A673 (cell line): ENCODE measurements around the gene CTNNA2. TPM values are rescaled to one million over a fixed set of nuclear protein-coding genes. Genes with fewer than 3 reads are reported as not detected.

Experiments
- BruUV-seq: library from RNA; stranded (reverse); fragments of 400-500 nt; replicated peaks from 2 replicates; lab custom pipeline; 2021; lab: Mats Ljungman, UMichigan
- CTCF ChIA-PET: fragments of 300-600 bp; sonication (Branson Sonifier 250); formaldehyde crosslinking; loops from one replicate; lab custom pipeline; 2022; ENCODE audit warnings: antibody characterized with exemption; lab: Charles Lee
- POLR2A ChIA-PET: fragments of 300-600 bp; sonication (Branson Sonifier 250); formaldehyde crosslinking; loops from one replicate; lab custom pipeline; 2022; ENCODE audit warnings: antibody characterized with exemption; ENCODE audit not compliant: low non-redundant PET; lab: Charles Lee
- DNase-seq: peaks from one replicate; pipeline ENCODE4 v3.0.0-alpha.2; 2015; ENCODE audit warnings: low spot score
- H3K27ac ChIP-seq: fragments of 200-600 bp; sonication (generic); 2 replicates; pipeline ENCODE4 v1.5.1; 2016; ENCODE audit warnings: mixed run types, low read depth, mild to moderate bottlenecking, mixed read lengths, antibody characterized with exemption, low read length; ENCODE audit not compliant: poor library complexity, severe bottlenecking
- H3K27me3 ChIP-seq: fragments of 200-600 bp; sonication (generic); replicated peaks from 2 replicates; pipeline ENCODE4 v1.6.1; 2017; ENCODE audit warnings: mixed run types, low read depth, mild to moderate bottlenecking, mixed read lengths, antibody characterized with exemption, low read length; ENCODE audit not compliant: insufficient read depth, poor library complexity
- H3K36me3 ChIP-seq: fragments of 200-600 bp; sonication (generic); 2 replicates; pipeline ENCODE4 v1.6.1; 2016; ENCODE audit warnings: mixed run types, mild to moderate bottlenecking, mixed read lengths, antibody characterized with exemption, low read length; ENCODE audit not compliant: insufficient read depth, poor library complexity, severe bottlenecking
- H3K4me1 ChIP-seq: fragments of 200-600 bp; sonication (generic); 2 replicates; pipeline ENCODE4 v1.6.1; 2017; ENCODE audit warnings: mixed run types, mild to moderate bottlenecking, mixed read lengths, antibody characterized with exemption, low read length; ENCODE audit not compliant: insufficient read depth, poor library complexity, severe bottlenecking
- H3K4me3 ChIP-seq: fragments of 200-600 bp; sonication (generic); 2 replicates; pipeline ENCODE4 v1.5.1; 2016; ENCODE audit warnings: low read depth, mixed run types, mild to moderate bottlenecking, mixed read lengths, low read length; ENCODE audit not compliant: poor library complexity, severe bottlenecking
- H3K9me3 ChIP-seq: fragments of 200-600 bp; sonication (generic); 2 replicates; pipeline ENCODE4 v1.6.1; 2016; ENCODE audit warnings: mixed run types, low read depth, mild to moderate bottlenecking, mixed read lengths, antibody characterized with exemption, low read length; ENCODE audit not compliant: poor library complexity, severe bottlenecking
- EZH2 ChIP-seq: fragments of 200-600 bp; sonication (generic); IDR thresholded peaks from 2 replicates; pipeline ENCODE4 v1.6.1; 2017; ENCODE audit warnings: borderline replicate concordance, low read depth, mild to moderate bottlenecking, mixed read lengths, antibody characterized with exemption, low read length; ENCODE audit not compliant: poor library complexity, severe bottlenecking
- intact Hi-C: fragments of 100-400 bp; cut with micrococcal nuclease; formaldehyde crosslinking; loops from one replicate; pipeline ENCODE4 v1.10.0; 2022; ENCODE audit not compliant: unreplicated experiment
- total RNA-seq: library from RNA; stranded (reverse); gene quantifications from 2 replicates; pipeline ENCODE4 v1.2.3, GENCODE V29; 2021
- TF ChIP-seq, protein P1 (sequence below): fragments of 300-800, 200-600 bp; sonication (generic); conservative IDR thresholded peaks from 2 replicates; pipeline ENCODE4 v1.5.1; 2017; ENCODE audit warnings: low read depth, mild to moderate bottlenecking, antibody characterized with exemption, low read length, moderate library complexity, mixed read lengths

CTNNA2 gene
- total RNA-seq, 1 experiment from 2014 or later: not detected

DNA sequence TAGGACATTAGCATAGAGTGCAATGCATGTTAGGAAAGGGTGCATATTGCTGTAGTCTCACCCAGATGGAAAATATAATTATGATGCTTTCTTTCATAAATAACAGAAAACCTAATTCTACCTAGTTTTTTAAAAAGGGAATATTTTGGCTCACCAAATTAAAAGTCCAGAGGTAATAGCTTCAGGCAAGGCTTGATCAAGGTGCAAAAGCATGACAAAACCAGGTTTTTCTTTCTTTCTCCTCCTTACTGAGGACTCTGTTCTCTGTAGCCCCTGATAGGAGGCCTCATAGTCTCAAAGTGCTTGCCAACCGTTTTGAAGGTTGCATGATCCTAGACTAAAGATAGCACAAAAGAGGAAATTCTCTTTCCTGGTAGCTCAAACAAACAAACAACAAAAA lies 349.9 kb downstream of the CTNNA2 start:
- no peak for TF ChIP-seq EZH2
- TF ChIP-seq, protein P1, sequence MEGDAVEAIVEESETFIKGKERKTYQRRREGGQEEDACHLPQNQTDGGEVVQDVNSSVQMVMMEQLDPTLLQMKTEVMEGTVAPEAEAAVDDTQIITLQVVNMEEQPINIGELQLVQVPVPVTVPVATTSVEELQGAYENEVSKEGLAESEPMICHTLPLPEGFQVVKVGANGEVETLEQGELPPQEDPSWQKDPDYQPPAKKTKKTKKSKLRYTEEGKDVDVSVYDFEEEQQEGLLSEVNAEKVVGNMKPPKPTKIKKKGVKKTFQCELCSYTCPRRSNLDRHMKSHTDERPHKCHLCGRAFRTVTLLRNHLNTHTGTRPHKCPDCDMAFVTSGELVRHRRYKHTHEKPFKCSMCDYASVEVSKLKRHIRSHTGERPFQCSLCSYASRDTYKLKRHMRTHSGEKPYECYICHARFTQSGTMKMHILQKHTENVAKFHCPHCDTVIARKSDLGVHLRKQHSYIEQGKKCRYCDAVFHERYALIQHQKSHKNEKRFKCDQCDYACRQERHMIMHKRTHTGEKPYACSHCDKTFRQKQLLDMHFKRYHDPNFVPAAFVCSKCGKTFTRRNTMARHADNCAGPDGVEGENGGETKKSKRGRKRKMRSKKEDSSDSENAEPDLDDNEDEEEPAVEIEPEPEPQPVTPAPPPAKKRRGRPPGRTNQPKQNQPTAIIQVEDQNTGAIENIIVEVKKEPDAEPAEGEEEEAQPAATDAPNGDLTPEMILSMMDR: no peak
- no peak for DNase-seq
- Histone ChIP-seq H3K36me3 (no peaks in the 10 kb centered on the region), H3K4me3 (no peak overlapping the region), H3K9me3 (no peaks in the 10 kb centered on the region), H3K27me3 (peaks cover 8% of the 10 kb centered on the region), H3K4me1 (no peaks in the 10 kb centered on the region), H3K27ac (no peak overlapping the region)
- CTCF ChIA-PET: no interaction called here
- POLR2A ChIA-PET: no interaction called here
- intact Hi-C loops: loop anchor here (5.0 kb wide), 1 partner anchor 630 kb away; no protein-coding TSS in a partner anchor
- BruUV-seq: no TSS peak

DNA sequence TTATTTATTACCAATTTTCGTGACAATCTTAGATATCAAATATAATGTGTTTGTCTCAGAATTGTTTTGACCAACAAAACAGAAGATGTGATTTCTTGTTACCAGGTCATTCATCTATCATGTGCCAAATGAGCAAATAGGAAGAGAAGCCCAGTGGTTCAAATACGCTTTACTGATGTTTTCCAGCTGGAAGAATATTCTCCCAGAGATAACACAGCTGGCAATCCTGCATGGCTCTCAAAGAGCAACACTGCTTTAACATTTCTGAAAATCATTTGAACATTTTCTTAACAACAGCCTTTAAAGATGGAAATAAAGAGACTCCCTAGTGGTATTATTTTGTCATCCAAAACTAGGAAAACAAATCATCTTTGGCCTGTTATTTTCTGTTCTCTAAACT lies 359.8 kb downstream of the CTNNA2 start:
- Histone ChIP-seq H3K27me3 (peaks cover 13% of the 10 kb centered on the region), H3K4me1 (no peaks in the 10 kb centered on the region), H3K36me3 (no peaks in the 10 kb centered on the region), H3K27ac (no peak overlapping the region), H3K4me3 (no peak overlapping the region), H3K9me3 (no peaks in the 10 kb centered on the region)
- DNase-seq: no peak
- intact Hi-C loops: no loop called here
- TF ChIP-seq EZH2: no peak
- BruUV-seq: no TSS peak
- CTCF ChIA-PET: no interaction called here
- POLR2A ChIA-PET: no interaction called here

DNA sequence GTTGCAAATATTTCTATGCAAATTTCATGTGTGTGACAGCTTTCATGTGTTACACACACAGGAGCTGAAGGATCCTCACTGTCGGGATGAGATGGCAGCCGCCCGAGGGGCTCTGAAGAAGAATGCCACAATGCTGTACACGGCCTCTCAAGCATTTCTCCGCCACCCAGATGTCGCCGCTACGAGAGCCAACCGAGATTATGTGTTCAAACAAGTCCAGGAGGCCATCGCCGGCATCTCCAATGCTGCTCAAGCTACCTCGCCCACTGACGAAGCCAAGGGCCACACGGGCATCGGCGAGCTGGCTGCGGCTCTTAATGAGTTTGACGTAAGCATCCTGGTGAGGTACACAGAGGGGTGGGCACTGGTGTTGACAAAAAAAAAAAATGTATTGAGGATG lies 361.2 kb downstream of the CTNNA2 start:
- no peak for DNase-seq
- Histone ChIP-seq H3K4me1 (no peaks in the 10 kb centered on the region), H3K27ac (no peak overlapping the region), H3K36me3 (no peaks in the 10 kb centered on the region), H3K4me3 (no peak overlapping the region), H3K9me3 (no peaks in the 10 kb centered on the region), H3K27me3 (peaks cover 8% of the 10 kb centered on the region)
- no TSS peak for BruUV-seq
- intact Hi-C loops: no loop called here
- ChIA-PET CTCF (no interaction called here), POLR2A (no interaction called here)
- TF ChIP-seq, protein P1: no peak
- no peak for TF ChIP-seq EZH2

DNA sequence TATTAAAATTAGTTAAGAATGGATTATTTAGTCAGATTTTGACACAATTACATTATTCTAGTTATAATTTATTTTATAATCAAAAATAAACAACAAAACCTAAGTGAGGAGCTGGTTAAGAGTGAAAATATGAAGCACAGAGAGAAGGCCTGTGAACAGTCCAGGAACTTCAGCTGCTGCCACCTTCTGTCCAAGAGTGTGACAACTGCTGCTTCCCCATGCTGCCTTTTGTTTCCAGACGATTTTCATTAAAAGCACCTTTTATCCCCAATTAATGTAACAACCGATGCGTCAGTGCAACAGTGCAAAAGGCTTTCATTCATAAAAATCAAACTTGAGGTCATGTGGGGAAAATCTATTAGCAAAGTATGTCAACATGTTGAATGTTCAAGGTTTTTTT lies 363.6 kb downstream of the CTNNA2 start:
- Histone ChIP-seq H3K27me3 (peaks cover 4% of the 10 kb centered on the region), H3K4me1 (no peaks in the 10 kb centered on the region), H3K4me3 (no peak overlapping the region), H3K27ac (no peak overlapping the region), H3K9me3 (no peaks in the 10 kb centered on the region), H3K36me3 (no peaks in the 10 kb centered on the region)
- POLR2A ChIA-PET: no interaction called here
- peak; percentile 28 for DNase-seq
- intact Hi-C loops: no loop called here
- CTCF ChIA-PET: no interaction called here
- TF ChIP-seq EZH2: no peak
- TF ChIP-seq, protein P1: peak; percentile 57
- no TSS peak for BruUV-seq
